ENCODE results near the gene SEMA3G.

The SEMA3G gene

DNA sequence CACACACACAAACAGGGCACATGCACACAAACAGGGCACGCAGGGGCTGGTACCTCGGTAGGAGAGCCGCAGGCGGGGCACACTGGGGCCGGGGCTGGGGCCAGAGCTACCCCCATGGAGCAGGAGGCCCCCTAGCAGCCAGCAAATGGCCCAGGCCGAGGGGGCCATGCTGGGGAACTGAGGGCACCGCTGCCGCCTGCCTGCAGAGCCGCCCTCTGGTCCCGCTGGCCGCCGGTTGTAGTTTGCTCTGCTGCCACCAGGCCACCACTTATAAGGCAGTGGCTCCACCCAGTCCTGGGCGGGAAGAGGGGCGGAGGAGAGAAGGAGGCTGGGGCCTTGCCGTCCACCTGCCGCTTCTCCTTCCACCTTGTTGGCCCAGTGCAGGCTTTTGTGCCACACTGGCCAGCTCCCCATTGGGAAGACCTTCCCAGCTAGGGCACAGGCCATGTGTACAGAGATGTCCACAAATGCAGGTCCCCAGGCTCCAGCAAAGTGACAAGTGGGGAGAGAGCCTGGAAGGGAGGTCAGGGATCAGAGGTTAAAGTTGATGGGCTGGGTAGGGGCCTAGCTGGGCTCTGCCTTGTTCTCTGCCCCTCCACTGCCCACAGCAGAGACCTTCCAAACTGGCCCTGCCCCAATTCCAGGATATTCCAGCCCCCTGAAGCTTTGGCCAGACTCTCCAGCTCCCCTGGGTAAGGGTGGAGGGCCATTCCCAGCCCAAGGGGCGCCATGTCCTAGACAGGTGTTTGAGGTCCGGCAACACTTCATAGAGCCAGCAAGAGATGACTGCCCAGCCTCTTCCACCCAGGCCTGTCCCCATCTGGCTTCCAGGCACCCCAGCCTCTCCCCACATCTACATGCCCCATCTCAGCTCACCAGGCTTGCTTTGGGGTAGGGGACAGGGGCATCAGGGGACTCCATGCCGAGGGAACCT, at the start of gene SEMA3G:
TSS of gene SEMA3G (minus strand) at position 244 of the 934 bp plus-strand sequence. CDS start at position 168, 76 bp downstream.
- DNase-seq (ENCODE audit: low read depth, low spot score): no peak
- H3K4me3 ChIP-seq (ENCODE audit: low read depth, low read length): no peak within 1 kb of the TSS
- TF ChIP-seq CTCF (IDR thresholded peaks at IDR 0.05; ENCODE audit: insufficient read depth, low read length, missing control alignments): peak; percentile 76
- ChIA-PET POLR2A (no interaction called here), CTCF (interaction anchor here (0.8 to 26.2 kb wide), 10 partner anchors 11 to 225 kb away, joined by 3 to 1004 read pairs (median 8); partner anchors contain the start of genes NISCH, TNNC1 and TWF2)

- H3K4me3 ChIP-seq (ENCODE audit: low read depth, low read length): no peak overlapping the region
- no peak for DNase-seq (ENCODE audit: low read depth, low spot score)
- no peak for TF ChIP-seq CTCF (IDR thresholded peaks at IDR 0.05; ENCODE audit: insufficient read depth, low read length, missing control alignments)
- ChIA-PET POLR2A (no interaction called here), CTCF (interaction anchor here (1.1 kb wide), 1 partner anchor 46 kb away, joined by 3 read pairs; no protein-coding TSS in a partner anchor)
These were observed 49.5 kb upstream of the SEMA3G start for GRCh38 chr3:52494445-52494844.

DNA sequence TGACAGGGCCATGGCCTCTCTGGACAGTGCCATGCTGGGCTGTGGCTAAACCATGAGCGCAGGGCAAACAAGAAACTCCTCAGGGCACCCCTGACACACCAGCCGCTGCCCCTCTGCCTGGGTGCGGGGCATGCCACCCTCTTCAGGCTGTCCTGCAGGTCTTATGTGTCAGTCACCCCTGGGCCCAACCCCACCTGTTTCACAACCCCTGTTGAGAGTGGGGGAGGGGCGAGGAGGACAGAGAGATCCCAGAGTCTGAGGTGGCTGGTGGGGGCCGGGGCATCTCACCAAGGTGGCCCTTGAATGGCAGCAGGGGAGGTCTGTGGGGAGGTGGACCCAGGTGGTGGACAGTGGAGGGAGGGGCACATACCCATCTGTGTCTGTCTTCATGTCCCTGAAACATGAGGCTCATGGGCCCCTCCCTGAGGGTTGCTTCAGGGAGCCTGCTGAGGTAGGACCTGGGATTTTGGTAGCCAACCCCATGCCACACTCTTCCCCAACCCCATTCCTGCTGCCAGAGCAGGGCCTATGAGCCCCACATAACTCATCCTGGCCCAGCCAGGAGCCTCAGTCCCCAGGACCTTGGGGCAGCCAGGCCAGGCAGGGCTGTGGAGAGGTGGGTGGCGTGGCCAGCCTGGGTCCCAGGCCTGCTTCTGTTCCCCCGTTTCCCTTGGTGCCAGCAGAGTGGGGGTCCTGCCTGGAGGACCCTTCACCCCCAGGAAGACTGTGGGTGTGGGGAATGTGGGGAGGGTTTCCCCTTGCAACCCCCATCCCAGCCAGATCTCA, 48.5 kb upstream of the SEMA3G start:
- DNase-seq (ENCODE audit: low read depth, low spot score): no peak
- no peak for TF ChIP-seq CTCF (IDR thresholded peaks at IDR 0.05; ENCODE audit: insufficient read depth, low read length, missing control alignments)
- ChIA-PET CTCF (no interaction called here), POLR2A (no interaction called here)
- H3K4me3 ChIP-seq (ENCODE audit: low read depth, low read length): no peak overlapping the region

GRCh38 chr3:52492059-52492458, 47.2 kb upstream of the SEMA3G start:
- ChIA-PET CTCF (interaction anchor here (0.8 to 1.9 kb wide), 2 partner anchors 10 to 12 kb away, joined by 3 to 7 read pairs; no protein-coding TSS in a partner anchor), POLR2A (no interaction called here)
- TF ChIP-seq CTCF (IDR thresholded peaks at IDR 0.05; ENCODE audit: insufficient read depth, low read length, missing control alignments): no peak
- no peak overlapping the region for H3K4me3 ChIP-seq (ENCODE audit: low read depth, low read length)
- no peak for DNase-seq (ENCODE audit: low read depth, low spot score)

- TF ChIP-seq CTCF (IDR thresholded peaks at IDR 0.05; ENCODE audit: insufficient read depth, low read length, missing control alignments): no peak
- DNase-seq (ENCODE audit: low read depth, low spot score): no peak
- ChIA-PET POLR2A (no interaction called here), CTCF (interaction anchor here (0.7 to 1.9 kb wide), 2 partner anchors 9 to 79 kb away, joined by 3 to 7 read pairs; no protein-coding TSS in a partner anchor)
- H3K4me3 ChIP-seq (ENCODE audit: low read depth, low read length): no peak overlapping the region
These were observed 46.1 kb upstream of the SEMA3G start for GRCh38 chr3:52490939-52491526.
